CD14-positive monocyte (primary cell): Measurements from ENCODE around the gene MRRF. TPM values are rescaled to one million over a fixed set of nuclear protein-coding genes. Genes with fewer than 3 reads are reported as not detected.

Source experiments
- DNase-seq, 3 donors: peaks; one replicate each; pipeline ENCODE4 v3.0.0-alpha.2; 2011 to 2022
- H2AFZ ChIP-seq: 2 replicates; pipeline ENCODE4 v1.6.0; 2012; ENCODE audit warnings: mild to moderate bottlenecking, low read depth, low read length, inconsistent platforms; ENCODE audit not compliant: insufficient read depth, poor library complexity, severe bottlenecking
- H3K27ac ChIP-seq, 2 donors: 1 replicate in 1 of 2; 2 replicates in 1 of 2; pipeline ENCODE4 v1.5.1; 2012 to 2013; ENCODE audit warnings: low read length in 2 of 2, control low read depth in 1 of 2, inconsistent platforms in 1 of 2, low read depth in 1 of 2, mild to moderate bottlenecking in 1 of 2
- H3K27me3 ChIP-seq, 2 donors: one replicate each; pipeline versions ENCODE4 v1.6.0 to v1.6.1; 2011 to 2013; ENCODE audit warnings: low read length in 2 of 2; ENCODE audit not compliant: control insufficient read depth in 2 of 2, insufficient read depth in 2 of 2
- H3K36me3 ChIP-seq, 2 donors: replicated peaks in 1 of 2; 1 replicate in 1 of 2; 2 replicates in 1 of 2; pipeline versions ENCODE4 v1.5.1 to v1.6.1; 2012 to 2013; ENCODE audit warnings: low read length in 2 of 2, control low read depth in 1 of 2, inconsistent platforms in 1 of 2, mild to moderate bottlenecking in 1 of 2; ENCODE audit not compliant: insufficient read depth in 2 of 2, control insufficient read depth in 1 of 2
- H3K4me1 ChIP-seq, 2 donors: 1 replicate in 1 of 2; 2 replicates in 1 of 2; pipeline versions ENCODE4 v1.5.1 to v1.6.1; 2012 to 2013; ENCODE audit warnings: low read length in 2 of 2, control low read depth in 1 of 2, inconsistent platforms in 1 of 2, mild to moderate bottlenecking in 1 of 2, moderate library complexity in 1 of 2; ENCODE audit not compliant: insufficient read depth in 2 of 2, control insufficient read depth in 1 of 2
- H3K4me2 ChIP-seq: replicated peaks from 2 replicates; pipeline ENCODE3; 2012; ENCODE audit warnings: low read length, moderate library complexity, mild to moderate bottlenecking; ENCODE audit not compliant: poor library complexity, severe bottlenecking; ENCODE audit errors: extremely low read depth
- H3K4me3 ChIP-seq, 3 experiments: fragments of 200-600 bp in 1 of 3; sonication (generic) in 1 of 3; replicated peaks in 1 of 3; 1 replicate in 2 of 3; 2 replicates in 1 of 3; pipeline ENCODE4 v1.5.1; 2011 to 2013; ENCODE audit warnings: low read length in 3 of 3, mild to moderate bottlenecking in 3 of 3, control low read depth in 2 of 3, low read depth in 2 of 3, inconsistent platforms in 1 of 3, moderate library complexity in 1 of 3
- H3K79me2 ChIP-seq: 2 replicates; pipeline ENCODE4 v1.6.0; 2012; ENCODE audit warnings: mild to moderate bottlenecking, control low read depth, inconsistent platforms, low read length, moderate library complexity; ENCODE audit not compliant: insufficient read depth
- H3K9ac ChIP-seq: 2 replicates; pipeline ENCODE4 v1.6.0; 2017; ENCODE audit warnings: low read length, mild to moderate bottlenecking; ENCODE audit not compliant: insufficient read depth, poor library complexity, severe bottlenecking
- H3K9me3 ChIP-seq, 2 donors: replicated peaks in 1 of 2; 1 replicate in 1 of 2; 2 replicates in 1 of 2; pipeline versions ENCODE4 v1.5.1 to v1.6.1; 2012 to 2013; ENCODE audit warnings: low read length in 2 of 2, control low read depth in 1 of 2; ENCODE audit not compliant: control insufficient read depth in 1 of 2, insufficient read depth in 1 of 2
- H4K20me1 ChIP-seq: 2 replicates; pipeline ENCODE4 v1.6.0; 2012; ENCODE audit warnings: mild to moderate bottlenecking, low read length, control low read depth, moderate library complexity; ENCODE audit not compliant: insufficient read depth
- H3K27ac Mint-ChIP-seq, 7 donors: one replicate each; pipeline ENCODE4 v1.8.0; 2020; ENCODE audit warnings: mild to moderate bottlenecking in 7 of 7, mixed read lengths in 7 of 7, moderate library complexity in 6 of 7, inconsistent platforms in 2 of 7
- H3K27me3 Mint-ChIP-seq, 3 donors: one replicate each; pipeline ENCODE4 v1.8.0; 2021 to 2022; ENCODE audit warnings: low read depth in 3 of 3, mild to moderate bottlenecking in 3 of 3, mixed read lengths in 3 of 3, moderate library complexity in 3 of 3, inconsistent platforms in 1 of 3
- H3K36me3 Mint-ChIP-seq, 2 donors: one replicate each; pipeline ENCODE4 v1.8.0; 2020; ENCODE audit warnings: mixed read lengths in 2 of 2, inconsistent platforms in 1 of 2, mild to moderate bottlenecking in 1 of 2
- H3K4me1 Mint-ChIP-seq: one replicate; pipeline ENCODE4 v1.8.0; 2020; ENCODE audit warnings: mild to moderate bottlenecking, mixed read lengths
- H3K4me3 Mint-ChIP-seq, 2 donors: one replicate each; pipeline ENCODE4 v1.8.0; 2020; ENCODE audit warnings: mild to moderate bottlenecking in 2 of 2, mixed read lengths in 2 of 2, moderate library complexity in 1 of 2
- H3K9me3 Mint-ChIP-seq, 7 donors: one replicate each; pipeline ENCODE4 v1.8.0; 2020 to 2022; ENCODE audit warnings: mixed read lengths in 7 of 7, mild to moderate bottlenecking in 6 of 7, moderate library complexity in 6 of 7, inconsistent platforms in 2 of 7
- CTCF ChIP-seq: fragments of 200-600 bp; IDR thresholded peaks from one replicate; pipeline ENCODE4 v1.8.0; 2022; ENCODE audit warnings: antibody characterized with exemption, mild to moderate bottlenecking
- WGBS: methylation state at CpG from one replicate; pipeline ENCODE4 v1.1.5; 2013; ENCODE audit warnings: missing lambda C conversion rate; ENCODE audit not compliant: insufficient coverage; 5-methylcytosine and 5-hydroxymethylcytosine counted together
- intact Hi-C, 2 donors: fragments of 100-400 bp; cut with micrococcal nuclease; formaldehyde crosslinking; loops; one replicate each; pipeline versions ENCODE4 v1.15.0 to v1.15.1; 2023
- polyA plus RNA-seq, 3 donors: library from polyadenylated mRNA; depleted of rRNA in 1 of 3; unstranded in 2 of 3; stranded (reverse) in 1 of 3; fragments of 300-500 nt in 2 of 3; fragments of >200 nt in 1 of 3; fragmentation: Illumina TruSeq in 2 of 3; gene quantifications; 1 replicate in 2 of 3; 2 replicates in 1 of 3; pipeline ENCODE4 v1.2.3, GENCODE V29; 2012 to 2021

MRRF gene
- polyA plus RNA-seq, 3 donors: 16.0 to 34.4 (median 16.2) TPM

- Histone ChIP-seq H3K4me3 (no peak overlapping the region), H3K27ac (no peak overlapping the region), H3K79me2 (peaks cover 5% of the 10 kb centered on the region), H3K9me3 (no peaks in the 10 kb centered on the region), H3K9ac (no peak overlapping the region), H3K27me3 (no peaks in the 10 kb centered on the region), H3K4me1 (no peaks in the 10 kb centered on the region), H3K36me3 (peaks cover 85 to 100% of the 10 kb centered on the region in 2 donors), H4K20me1 (peaks cover 39% of the 10 kb centered on the region), H2AFZ (no peak overlapping the region), H3K4me2 (no peak overlapping the region)
- Mint-ChIP-seq H3K27ac (peak overlapping the region in 1 of 7 donors; percentile 54), H3K4me3 (no peak overlapping the region), H3K27me3 (no peaks in the 10 kb centered on the region), H3K4me1 (no peaks in the 10 kb centered on the region), H3K36me3 (peaks cover 71 to 86% of the 10 kb centered on the region in 2 donors), H3K9me3 (no peaks in the 10 kb centered on the region)
- 100% methylated on average over 1 of the region's 2 CpGs for WGBS
- intact Hi-C loops: no loop called here
- no peak for TF ChIP-seq CTCF
- no peak for DNase-seq
Measured at GRCh38 chr9:122251351-122251750, 13.3 kb upstream of the MRRF start.

GRCh38 chr9:122252796-122253195 lies 11.9 kb upstream of the MRRF start:
- Histone ChIP-seq H3K4me2 (no peak overlapping the region), H3K9ac (no peak overlapping the region), H3K27me3 (no peaks in the 10 kb centered on the region), H2AFZ (no peak overlapping the region), H3K36me3 (peaks cover 84 to 98% of the 10 kb centered on the region in 2 donors), H4K20me1 (peaks cover 40% of the 10 kb centered on the region), H3K27ac (no peak overlapping the region), H3K9me3 (no peaks in the 10 kb centered on the region), H3K4me3 (no peak overlapping the region), H3K4me1 (no peaks in the 10 kb centered on the region), H3K79me2 (peaks cover 12% of the 10 kb centered on the region)
- no peak for DNase-seq
- Mint-ChIP-seq H3K27ac (no peak overlapping the region), H3K27me3 (no peaks in the 10 kb centered on the region), H3K36me3 (peaks cover 66 to 84% of the 10 kb centered on the region in 2 donors), H3K4me1 (no peaks in the 10 kb centered on the region), H3K9me3 (no peaks in the 10 kb centered on the region), H3K4me3 (no peak overlapping the region)
- intact Hi-C loops: no loop called here
- TF ChIP-seq CTCF: no peak
- WGBS: 92% methylated on average over 4 of the region's 5 CpGs
